A549 (cell line): ENCODE measurements around the gene DOCK1.

Experiments used
- BHLHE40 ChIP-seq: IDR thresholded peaks from 2 replicates; pipeline ENCODE4 v1.6.1; 2012; ENCODE audit warnings: low read depth, low read length, inconsistent platforms
- CBX2 ChIP-seq: fragments of 200-600 bp; sonication (generic); IDR thresholded peaks from 2 replicates; pipeline ENCODE4 v1.6.1; 2016; ENCODE audit warnings: low read depth, mild to moderate bottlenecking, borderline replicate concordance
- EP300 ChIP-seq, 2 experiments: fragments of >200 bp; sonication (Bioruptor Twin); formaldehyde crosslinking; IDR thresholded peaks; 2 replicates in 1 of 2; 3 replicates in 1 of 2; pipeline ENCODE4 v1.6.1; 2016 to 2017
- HOXA7 ChIP-seq: fragments of 250-450 bp; sonication (Bioruptor Pico); IDR thresholded peaks from 2 replicates; pipeline ENCODE4 v1.5.0; 2020; ENCODE audit warnings: mild to moderate bottlenecking, moderate library complexity
- JUN ChIP-seq, 2 experiments: fragments of >200 bp; sonication (Bioruptor Twin); formaldehyde crosslinking; IDR thresholded peaks; 2 replicates in 1 of 2; 3 replicates in 1 of 2; pipeline ENCODE4 v1.6.1; 2016 to 2017
- JUNB ChIP-seq: fragments of >200 bp; sonication (Bioruptor Twin); formaldehyde crosslinking; IDR thresholded peaks from 2 replicates; pipeline ENCODE4 v1.6.1; 2016
- POLR2A ChIP-seq: IDR thresholded peaks from 2 replicates; pipeline ENCODE4 v1.6.1; 2012; ENCODE audit warnings: mild to moderate bottlenecking, low read length
- POLR2AphosphoS2 ChIP-seq: conservative IDR thresholded peaks from 2 replicates; pipeline ENCODE4 v1.6.1; 2012; ENCODE audit warnings: low read length, improper control_type of control experiment, inconsistent platforms
- RFX5 ChIP-seq: fragments of 450-650 bp; IDR thresholded peaks from 2 replicates; pipeline ENCODE4 v1.7.1; 2014; ENCODE audit warnings: antibody characterized with exemption, mild to moderate bottlenecking, moderate library complexity
- ZSCAN20 ChIP-seq: fragments of 250-450 bp; sonication (Bioruptor Pico); IDR thresholded peaks from 2 replicates; pipeline ENCODE4 v1.8.0; 2022; ENCODE audit warnings: mild to moderate bottlenecking, moderate library complexity
- TF ChIP-seq, protein P1 (sequence below): fragments of 200-600 bp; sonication (generic); IDR thresholded peaks from 2 replicates; pipeline ENCODE4 v1.6.1; 2016; ENCODE audit warnings: antibody characterized with exemption, mild to moderate bottlenecking, moderate library complexity
- TF ChIP-seq, protein P2 (sequence below): fragments of >200 bp; sonication (Bioruptor Twin); formaldehyde crosslinking; IDR thresholded peaks from 3 replicates; pipeline ENCODE4 v1.5.1; 2016
- TF ChIP-seq, protein P3 (sequence below): IDR thresholded peaks from 2 replicates; pipeline ENCODE4 v1.6.1; 2012
- TF ChIP-seq, protein P4 (sequence below): IDR thresholded peaks from 2 replicates; pipeline ENCODE4 v1.6.1; 2012

DNA sequence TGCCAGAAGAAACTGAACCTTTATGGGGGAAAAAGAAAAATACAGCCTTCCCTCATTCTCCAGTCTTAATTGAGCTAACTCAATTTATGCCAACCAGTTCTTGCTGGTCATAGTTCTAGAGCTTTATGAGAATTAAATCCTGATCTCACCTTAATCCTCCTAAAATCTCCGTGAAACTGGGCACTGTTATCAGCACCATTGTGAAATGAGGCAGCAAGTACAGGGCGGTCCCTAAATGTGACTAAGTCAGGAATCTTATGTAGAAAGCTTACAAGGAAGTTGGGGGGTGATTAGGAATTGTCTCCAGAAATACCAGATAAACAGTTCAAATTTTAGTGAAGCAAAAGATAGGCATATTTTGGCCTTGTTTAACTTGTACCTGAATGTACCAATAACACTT lies 301.9 kb downstream of the DOCK1 start:
- TF ChIP-seq, protein P1, sequence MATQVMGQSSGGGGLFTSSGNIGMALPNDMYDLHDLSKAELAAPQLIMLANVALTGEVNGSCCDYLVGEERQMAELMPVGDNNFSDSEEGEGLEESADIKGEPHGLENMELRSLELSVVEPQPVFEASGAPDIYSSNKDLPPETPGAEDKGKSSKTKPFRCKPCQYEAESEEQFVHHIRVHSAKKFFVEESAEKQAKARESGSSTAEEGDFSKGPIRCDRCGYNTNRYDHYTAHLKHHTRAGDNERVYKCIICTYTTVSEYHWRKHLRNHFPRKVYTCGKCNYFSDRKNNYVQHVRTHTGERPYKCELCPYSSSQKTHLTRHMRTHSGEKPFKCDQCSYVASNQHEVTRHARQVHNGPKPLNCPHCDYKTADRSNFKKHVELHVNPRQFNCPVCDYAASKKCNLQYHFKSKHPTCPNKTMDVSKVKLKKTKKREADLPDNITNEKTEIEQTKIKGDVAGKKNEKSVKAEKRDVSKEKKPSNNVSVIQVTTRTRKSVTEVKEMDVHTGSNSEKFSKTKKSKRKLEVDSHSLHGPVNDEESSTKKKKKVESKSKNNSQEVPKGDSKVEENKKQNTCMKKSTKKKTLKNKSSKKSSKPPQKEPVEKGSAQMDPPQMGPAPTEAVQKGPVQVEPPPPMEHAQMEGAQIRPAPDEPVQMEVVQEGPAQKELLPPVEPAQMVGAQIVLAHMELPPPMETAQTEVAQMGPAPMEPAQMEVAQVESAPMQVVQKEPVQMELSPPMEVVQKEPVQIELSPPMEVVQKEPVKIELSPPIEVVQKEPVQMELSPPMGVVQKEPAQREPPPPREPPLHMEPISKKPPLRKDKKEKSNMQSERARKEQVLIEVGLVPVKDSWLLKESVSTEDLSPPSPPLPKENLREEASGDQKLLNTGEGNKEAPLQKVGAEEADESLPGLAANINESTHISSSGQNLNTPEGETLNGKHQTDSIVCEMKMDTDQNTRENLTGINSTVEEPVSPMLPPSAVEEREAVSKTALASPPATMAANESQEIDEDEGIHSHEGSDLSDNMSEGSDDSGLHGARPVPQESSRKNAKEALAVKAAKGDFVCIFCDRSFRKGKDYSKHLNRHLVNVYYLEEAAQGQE, result no peak
- TF ChIP-seq, protein P2, sequence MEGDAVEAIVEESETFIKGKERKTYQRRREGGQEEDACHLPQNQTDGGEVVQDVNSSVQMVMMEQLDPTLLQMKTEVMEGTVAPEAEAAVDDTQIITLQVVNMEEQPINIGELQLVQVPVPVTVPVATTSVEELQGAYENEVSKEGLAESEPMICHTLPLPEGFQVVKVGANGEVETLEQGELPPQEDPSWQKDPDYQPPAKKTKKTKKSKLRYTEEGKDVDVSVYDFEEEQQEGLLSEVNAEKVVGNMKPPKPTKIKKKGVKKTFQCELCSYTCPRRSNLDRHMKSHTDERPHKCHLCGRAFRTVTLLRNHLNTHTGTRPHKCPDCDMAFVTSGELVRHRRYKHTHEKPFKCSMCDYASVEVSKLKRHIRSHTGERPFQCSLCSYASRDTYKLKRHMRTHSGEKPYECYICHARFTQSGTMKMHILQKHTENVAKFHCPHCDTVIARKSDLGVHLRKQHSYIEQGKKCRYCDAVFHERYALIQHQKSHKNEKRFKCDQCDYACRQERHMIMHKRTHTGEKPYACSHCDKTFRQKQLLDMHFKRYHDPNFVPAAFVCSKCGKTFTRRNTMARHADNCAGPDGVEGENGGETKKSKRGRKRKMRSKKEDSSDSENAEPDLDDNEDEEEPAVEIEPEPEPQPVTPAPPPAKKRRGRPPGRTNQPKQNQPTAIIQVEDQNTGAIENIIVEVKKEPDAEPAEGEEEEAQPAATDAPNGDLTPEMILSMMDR, result no peak
- TF ChIP-seq EP300 (IDR thresholded peaks at IDR 0.05) (no peak), ZSCAN20 (CRISPR knock-in tag) (no peak), CBX2 (no peak), HOXA7 (no peak), RFX5 (no peak), POLR2AphosphoS2 (no peak), JUN (IDR thresholded peaks at IDR 0.05) (no peak), POLR2A (no peak), BHLHE40 (no peak), JUNB (no peak)
- TF ChIP-seq, protein P3, sequence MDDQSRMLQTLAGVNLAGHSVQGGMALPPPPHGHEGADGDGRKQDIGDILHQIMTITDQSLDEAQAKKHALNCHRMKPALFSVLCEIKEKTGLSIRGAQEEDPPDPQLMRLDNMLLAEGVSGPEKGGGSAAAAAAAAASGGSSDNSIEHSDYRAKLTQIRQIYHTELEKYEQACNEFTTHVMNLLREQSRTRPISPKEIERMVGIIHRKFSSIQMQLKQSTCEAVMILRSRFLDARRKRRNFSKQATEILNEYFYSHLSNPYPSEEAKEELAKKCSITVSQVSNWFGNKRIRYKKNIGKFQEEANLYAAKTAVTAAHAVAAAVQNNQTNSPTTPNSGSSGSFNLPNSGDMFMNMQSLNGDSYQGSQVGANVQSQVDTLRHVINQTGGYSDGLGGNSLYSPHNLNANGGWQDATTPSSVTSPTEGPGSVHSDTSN, result no peak
- TF ChIP-seq, protein P4, sequence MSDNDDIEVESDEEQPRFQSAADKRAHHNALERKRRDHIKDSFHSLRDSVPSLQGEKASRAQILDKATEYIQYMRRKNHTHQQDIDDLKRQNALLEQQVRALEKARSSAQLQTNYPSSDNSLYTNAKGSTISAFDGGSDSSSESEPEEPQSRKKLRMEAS, result no peak
